Endothelial cell of umbilical vein (primary cell): ENCODE measurements around the gene MEF2C. TPM values are rescaled to one million over a fixed set of nuclear protein-coding genes. Genes with fewer than 3 reads are reported as not detected.

Source experiments
- BruUV-seq: library from RNA; stranded (reverse); fragments of 400-500 nt; replicated peaks from 2 replicates; lab custom pipeline; 2021; lab: Mats Ljungman, UMichigan
- CTCF ChIA-PET: fragments of 300-600, 350-600 bp; sonication (Branson Sonifier 250); formaldehyde crosslinking; loops from one replicate; lab custom pipeline; 2021; ENCODE audit warnings: antibody characterized with exemption, inconsistent platforms; lab: Charles Lee
- POLR2A ChIA-PET: fragments of 300-600, 350-600 bp; sonication (Branson Sonifier 250); formaldehyde crosslinking; loops from one replicate; lab custom pipeline; 2021; ENCODE audit warnings: antibody characterized with exemption, inconsistent platforms; lab: Charles Lee
- DNase-seq: peaks from one replicate; pipeline ENCODE4 v3.0.0-alpha.2; 2011; ENCODE audit warnings: low read depth, low spot score
- FAIRE-seq: peaks from 2 replicates; lab custom pipeline; 2011; peaks lifted over from hg19 to GRCh38; lab: Jason Lieb, UNC
- H2AFZ ChIP-seq: 2 replicates; pipeline ENCODE4 v1.6.0; 2012; ENCODE audit warnings: low read depth, low read length, control low read depth, inconsistent platforms
- H3K27ac ChIP-seq: 2 replicates; pipeline ENCODE4 v1.5.1; 2011; ENCODE audit warnings: low read depth, mild to moderate bottlenecking, control low read depth, low read length, moderate library complexity; ENCODE audit not compliant: insufficient read depth
- H3K27me3 ChIP-seq, 2 experiments: 2 replicates each; pipeline versions ENCODE4 v1.6.0 to v1.6.1; 2011; ENCODE audit warnings: low read length in 2 of 2, mixed read lengths in 1 of 2; ENCODE audit not compliant: control insufficient read depth in 2 of 2, insufficient read depth in 2 of 2
- H3K36me3 ChIP-seq, 2 experiments: 2 replicates in 1 of 2; 3 replicates in 1 of 2; pipeline ENCODE4 v1.5.1; 2011; ENCODE audit warnings: low read length in 2 of 2, mild to moderate bottlenecking in 1 of 2, moderate library complexity in 1 of 2; ENCODE audit not compliant: control insufficient read depth in 2 of 2, insufficient read depth in 2 of 2; ENCODE audit errors: extremely low read depth in 1 of 2
- H3K4me1 ChIP-seq: 3 replicates; pipeline ENCODE4 v1.5.1; 2011; ENCODE audit warnings: mild to moderate bottlenecking, low read length; ENCODE audit not compliant: control insufficient read depth, insufficient read depth; ENCODE audit errors: extremely low read depth
- H3K4me2 ChIP-seq: 2 replicates; pipeline ENCODE4 v1.6.1; 2011; ENCODE audit warnings: low read length, control low read depth, mixed read lengths; ENCODE audit not compliant: insufficient read depth
- H3K4me3 ChIP-seq, 3 experiments: fragments of 200-600 bp in 1 of 3; sonication (generic), shearing (Covaris generic) in 1 of 3; replicated peaks in 1 of 3; 2 replicates each; pipeline ENCODE4 v1.5.1; 2011 to 2016; ENCODE audit warnings: control low read depth in 3 of 3, low read length in 3 of 3, mild to moderate bottlenecking in 2 of 3, inconsistent platforms in 1 of 3, low read depth in 1 of 3, moderate library complexity in 1 of 3; ENCODE audit not compliant: insufficient read depth in 1 of 3
- H3K79me2 ChIP-seq: 2 replicates; pipeline ENCODE4 v1.6.0; 2012; ENCODE audit warnings: low read length, inconsistent platforms; ENCODE audit not compliant: control insufficient read depth, insufficient read depth
- H3K9ac ChIP-seq: replicated peaks from 2 replicates; pipeline ENCODE3; 2011; ENCODE audit warnings: low read length, control low read depth; ENCODE audit not compliant: insufficient read depth; ENCODE audit errors: extremely low read depth
- H3K9me1 ChIP-seq: replicated peaks from 3 replicates; pipeline ENCODE4 v1.6.0; 2011; ENCODE audit warnings: mild to moderate bottlenecking, low read length; ENCODE audit not compliant: control insufficient read depth, insufficient read depth; ENCODE audit errors: extremely low read depth
- H3K9me3 ChIP-seq: replicated peaks from 2 replicates; pipeline ENCODE4 v1.5.1; 2012; ENCODE audit warnings: low read length, inconsistent platforms; ENCODE audit not compliant: control insufficient read depth, insufficient read depth
- H4K20me1 ChIP-seq: replicated peaks from 2 replicates; pipeline ENCODE3; 2011; ENCODE audit warnings: mild to moderate bottlenecking, low read length; ENCODE audit not compliant: control insufficient read depth, insufficient read depth; ENCODE audit errors: extremely low read depth
- CTCF ChIP-seq, 2 donors: IDR thresholded peaks; 1 replicate in 1 of 2; 2 replicates in 1 of 2; pipeline ENCODE4 v1.5.1; 2011; ENCODE audit warnings: low read length in 2 of 2, mild to moderate bottlenecking in 2 of 2, moderate library complexity in 2 of 2, control low read depth in 1 of 2, inconsistent platforms in 1 of 2, low read depth in 1 of 2; ENCODE audit not compliant: insufficient read depth in 1 of 2; ENCODE audit errors: extremely low read depth in 1 of 2
- EZH2 ChIP-seq: IDR thresholded peaks from 2 replicates; pipeline ENCODE4 v1.6.1; 2012; ENCODE audit warnings: borderline replicate concordance, low read depth, mild to moderate bottlenecking, moderate library complexity, low read length, inconsistent platforms; ENCODE audit not compliant: severe bottlenecking
- FOS ChIP-seq: IDR thresholded peaks from 2 replicates; pipeline ENCODE4 v1.6.1; 2011; ENCODE audit warnings: mild to moderate bottlenecking, low read length, moderate library complexity, borderline replicate concordance; ENCODE audit not compliant: insufficient read depth
- GATA2 ChIP-seq: IDR thresholded peaks from 2 replicates; pipeline ENCODE4 v1.7.0; 2011; ENCODE audit warnings: low read depth, mild to moderate bottlenecking, moderate library complexity, mixed read lengths, low read length; ENCODE audit not compliant: insufficient read length, insufficient read depth
- JUN ChIP-seq: IDR thresholded peaks from 2 replicates; pipeline ENCODE4 v1.6.1; 2011; ENCODE audit warnings: borderline replicate concordance, low read depth; ENCODE audit not compliant: insufficient read length, insufficient read depth
- MAX ChIP-seq: IDR thresholded peaks from 2 replicates; pipeline ENCODE4 v1.6.1; 2011; ENCODE audit not compliant: insufficient read depth, insufficient read length
- MYC ChIP-seq: IDR thresholded peaks from one replicate; pipeline ENCODE4 v1.6.1; 2011; ENCODE audit warnings: mild to moderate bottlenecking, low read depth, low read length
- POLR2A ChIP-seq: IDR thresholded peaks from 2 replicates; pipeline ENCODE4 v1.6.1; 2012; ENCODE audit warnings: low read depth, mild to moderate bottlenecking, control low read depth, low read length
- POLR2AphosphoS5 ChIP-seq: IDR thresholded peaks from 2 replicates; pipeline ENCODE4 v1.6.1; 2012; ENCODE audit warnings: low read depth, mild to moderate bottlenecking, control low read depth, low read length, moderate library complexity; ENCODE audit not compliant: insufficient read depth
- dilution Hi-C: fragments of 300-500 bp; cut with MboI; formaldehyde crosslinking; loops from one replicate; pipeline ENCODE4 v1.15.0; 2019; ENCODE audit warnings: low sequenced_read_pairs; ENCODE audit not compliant: extremely low pct_ligation_motif_present
- intact Hi-C: fragments of 100-400 bp; cut with micrococcal nuclease; formaldehyde crosslinking; loops from one replicate; pipeline ENCODE4 v1.10.0; 2022
- polyA plus RNA-seq, 4 experiments: library from polyadenylated mRNA; depleted of rRNA in 3 of 4; stranded (reverse) in 3 of 4; unstranded in 1 of 4; fragments of >200 nt; gene quantifications; 2 replicates each; pipeline versions ENCODE4 v1.2.1 to v1.2.3, GENCODE V29; 2011 to 2012; ENCODE audit warnings: missing spikeins in 1 of 4
- total RNA-seq: library from RNA; stranded (reverse); gene quantifications from 2 replicates; pipeline ENCODE4 v1.2.3, GENCODE V29; 2021

Gene MEF2C
- total and polyA plus RNA-seq, 2 donors (not counting 3 experiments of a cell fraction or from before 2014, with no cell fraction given) = 21.2 to 67.7 TPM

- Histone ChIP-seq H3K9ac (no peak overlapping the region), H3K27ac (no peak overlapping the region), H3K4me2 (no peak overlapping the region), H3K4me1 (no peaks in the 10 kb centered on the region), H3K36me3 (no peaks in the 10 kb centered on the region), H3K9me1 (no peaks in the 10 kb centered on the region), H3K27me3 (no peaks in the 10 kb centered on the region), H2AFZ (no peak overlapping the region), H3K4me3 (no peak overlapping the region), H4K20me1 (no peaks in the 10 kb centered on the region), H3K79me2 (no peaks in the 10 kb centered on the region), H3K9me3 (no peaks in the 10 kb centered on the region)
- ChIA-PET CTCF (interaction anchor here (1.5 kb wide), 1 partner anchor 8 kb away, joined by 4 read pairs; no protein-coding TSS in a partner anchor), POLR2A (no interaction called here)
- intact Hi-C loops (no loop called here), dilution Hi-C loops (no loop called here)
- BruUV-seq = no TSS peak
- TF ChIP-seq CTCF (IDR thresholded peaks at IDR 0.05; ENCODE audit: extremely low read depth in 1 of 2, insufficient read depth in 1 of 2, low read depth in 1 of 2, low read length in 2 of 2) = no peak
- TF ChIP-seq POLR2AphosphoS5 = no peak
- no peak for TF ChIP-seq MAX
- TF ChIP-seq JUN = no peak
- TF ChIP-seq FOS = no peak
- TF ChIP-seq POLR2A = no peak
- no peak for TF ChIP-seq MYC
- TF ChIP-seq GATA2 = no peak
- TF ChIP-seq EZH2 = no peak
- DNase-seq = no peak
- FAIRE-seq = no peak
Observed at GRCh38 chr5:88926774-88927173, 43.8 kb upstream of the MEF2C start.
